Retina (tissue), 1 donor: ENCODE measurements around the gene PCDHGC5.

ENCODE experiments used
- DNase-seq: peaks from one replicate; pipeline ENCODE4 v3.0.0-alpha.2; 2016

PCDHGC5 gene

GRCh38 chr5:141488591-141489561, at the start of gene PCDHGC5:
Gene PCDHGC5 (plus strand): TSS chr5:141489081. CDS start chr5:141489241, 160 bp downstream.
- no peak for DNase-seq

- DNase-seq, result no peak
These were observed 49.3 kb upstream of the PCDHGC5 start for GRCh38 chr5:141439411-141440141.

- DNase-seq, result no peak
These were observed 48.5 kb upstream of the PCDHGC5 start for GRCh38 chr5:141440341-141440740.

GRCh38 chr5:141441571-141442170, 47.2 kb upstream of the PCDHGC5 start:
- no peak for DNase-seq

GRCh38 chr5:141465351-141465750, 23.5 kb upstream of the PCDHGC5 start:
- DNase-seq, result no peak

- peak; percentile 92 for DNase-seq
These were observed 13.2 kb upstream of the PCDHGC5 start, which contains the start of gene PCDHGC3 for GRCh38 chr5:141475625-141476131. Gene PCDHGC3 (plus strand): TSS chr5:141475966. CDS start chr5:141476117, 151 bp downstream.

GRCh38 chr5:141476132-141476911, 12.6 kb upstream of the PCDHGC5 start:
- peak; percentile 91 for DNase-seq

GRCh38 chr5:141477044-141477575, 11.8 kb upstream of the PCDHGC5 start:
- peak; percentile 72 for DNase-seq

- peak; percentile 64 for DNase-seq
These were observed 11.1 kb upstream of the PCDHGC5 start for GRCh38 chr5:141477815-141478214.

GRCh38 chr5:141478321-141478945, 10.4 kb upstream of the PCDHGC5 start:
- DNase-seq, result peak; percentile 22

GRCh38 chr5:141479776-141480175, 9.1 kb upstream of the PCDHGC5 start:
- no peak for DNase-seq

GRCh38 chr5:141483902-141484301, 5.0 kb upstream of the PCDHGC5 start:
- DNase-seq, result no peak

GRCh38 chr5:141484310-141484640, 4.6 kb upstream of the PCDHGC5 start:
- no peak for DNase-seq

- DNase-seq, result peak; percentile 84
These were observed 4.1 kb upstream of the PCDHGC5 start, which contains the start of gene PCDHGC4 for GRCh38 chr5:141484641-141485311. Gene PCDHGC4 (plus strand): TSS chr5:141485030. CDS start chr5:141485174, 144 bp downstream.

GRCh38 chr5:141485321-141486055, 3.4 kb upstream of the PCDHGC5 start:
- no peak for DNase-seq

- DNase-seq, result no peak
These were observed 2.8 kb upstream of the PCDHGC5 start for GRCh38 chr5:141486091-141486490.

- DNase-seq, result no peak
These were observed 1.8 kb upstream of the PCDHGC5 start for GRCh38 chr5:141487131-141487530.

- no peak for DNase-seq
These were observed 960 bp downstream of the PCDHGC5 start for GRCh38 chr5:141489841-141490240.

- no peak for DNase-seq
These were observed 1.4 kb downstream of the PCDHGC5 start for GRCh38 chr5:141490271-141490670.

- DNase-seq, result no peak
These were observed 1.9 kb downstream of the PCDHGC5 start for GRCh38 chr5:141490771-141491170.
